Activated naive CD4-positive, alpha-beta T cell treated with anti-CD3 and anti-CD28 coated beads, Interleukin-2, amount 50 U/mL, for 16 hours (primary cell): Measurements from ENCODE around the gene STOML2.
"Not testable (repeated sequence)": the region's sequence is repeated elsewhere in the genome, so short reads cannot be mapped to it uniquely, and the experiment has no call there.

ENCODE experiments used
- DNase-seq: peaks from one replicate; pipeline ENCODE4 v3.0.0-alpha.2; 2020

Gene STOML2

GRCh38 chr9:35102769-35103659 is at the start of gene STOML2:
TSS of gene STOML2 (minus strand) at chr9:35103131. CDS start at chr9:35103094, 37 bp downstream.
- DNase-seq = peak; percentile 92

- not testable (repeated sequence) for DNase-seq
These were observed 45.1 kb upstream of the STOML2 start for GRCh38 chr9:35147941-35148563.

- DNase-seq = no peak
These were observed 39.1 kb upstream of the STOML2 start for GRCh38 chr9:35142037-35142436.

- no peak for DNase-seq
These were observed 37.2 kb upstream of the STOML2 start for GRCh38 chr9:35140093-35140492.

GRCh38 chr9:35136866-35137265 is 33.9 kb upstream of the STOML2 start:
- no peak for DNase-seq

GRCh38 chr9:35135988-35136387 is 33.1 kb upstream of the STOML2 start:
- DNase-seq = no peak

- no peak for DNase-seq
These were observed 32.0 kb upstream of the STOML2 start for GRCh38 chr9:35134920-35135319.

GRCh38 chr9:35116898-35117551 is 14.1 kb upstream of the STOML2 start:
- peak; percentile 86 for DNase-seq

GRCh38 chr9:35116539-35116897 is 13.6 kb upstream of the STOML2 start:
- no peak for DNase-seq

GRCh38 chr9:35115680-35116538 is 13.0 kb upstream of the STOML2 start, which contains the start of gene ATOSB:
TSS of gene ATOSB (minus strand) at chr9:35115862. CDS start at chr9:35108274, 7,588 bp downstream.
- DNase-seq = peak; percentile 92

GRCh38 chr9:35114840-35115628 is 12.1 kb upstream of the STOML2 start:
- DNase-seq = peak; percentile 19

- DNase-seq = peak; percentile 47
These were observed 11.3 kb upstream of the STOML2 start for GRCh38 chr9:35114113-35114839.

- no peak for DNase-seq
These were observed 9.5 kb upstream of the STOML2 start for GRCh38 chr9:35112257-35113020.

GRCh38 chr9:35111001-35111933 is 8.3 kb upstream of the STOML2 start:
- DNase-seq = peak; percentile 96

- no peak for DNase-seq
These were observed 7.4 kb upstream of the STOML2 start for GRCh38 chr9:35110327-35110761.

GRCh38 chr9:35108946-35109575 is 6.1 kb upstream of the STOML2 start:
- DNase-seq = no peak

- no peak for DNase-seq
These were observed 5.5 kb upstream of the STOML2 start for GRCh38 chr9:35108461-35108860.
